B cell (primary cell): ENCODE data around the gene DCLK1. TPM values are rescaled to one million over a fixed set of nuclear protein-coding genes. Genes with fewer than 3 reads are reported as not detected.

Experiments used
- ATAC-seq: fragments of 200-7000 bp; cut with Tn5 transposase; one replicate; pipeline ENCODE4 v1.10.0; 2021; ENCODE audit warnings: low read depth, mild to moderate bottlenecking, moderate number of reproducible peaks, moderate library complexity
- CTCF ChIA-PET: fragments of 350-600 bp; sonication (Branson Sonifier 250); formaldehyde crosslinking; loops from one replicate; lab custom pipeline; 2021; ENCODE audit warnings: antibody characterized with exemption, inconsistent platforms; lab: Charles Lee
- POLR2A ChIA-PET: fragments of 350-600 bp; sonication (Branson Sonifier 250); formaldehyde crosslinking; loops from one replicate; lab custom pipeline; 2021; ENCODE audit warnings: antibody characterized with exemption; lab: Charles Lee
- DNase-seq: peaks from one replicate; pipeline ENCODE4 v3.0.0; 2013
- H2AFZ ChIP-seq: 2 replicates; pipeline ENCODE4 v1.6.1; 2012; ENCODE audit warnings: mild to moderate bottlenecking, low read depth, low read length; ENCODE audit not compliant: insufficient read depth, poor library complexity, severe bottlenecking
- H3K27ac ChIP-seq, 2 donors: 1 replicate in 1 of 2; 2 replicates in 1 of 2; pipeline ENCODE4 v1.5.1; 2012 to 2013; ENCODE audit warnings: low read length in 2 of 2, mild to moderate bottlenecking in 2 of 2, moderate library complexity in 1 of 2
- H3K27me3 ChIP-seq, 4 experiments: fragments of 200-600 bp in 1 of 4; sonication (generic) in 1 of 4; replicated peaks in 1 of 4; 1 replicate in 2 of 4; 2 replicates in 2 of 4; pipeline versions ENCODE4 v1.6.1 to v1.7.0; 2013 to 2016; ENCODE audit warnings: low read length in 3 of 4, mild to moderate bottlenecking in 2 of 4, mixed read lengths in 1 of 4, moderate library complexity in 1 of 4; ENCODE audit not compliant: insufficient read depth in 4 of 4, control insufficient read depth in 3 of 4; ENCODE audit errors: control extremely low read depth in 1 of 4
- H3K36me3 ChIP-seq, 2 experiments: replicated peaks in 1 of 2; 1 replicate in 1 of 2; 2 replicates in 1 of 2; pipeline versions ENCODE4 v1.6.1 to v1.7.1; 2013; ENCODE audit warnings: low read length in 1 of 2; ENCODE audit not compliant: insufficient read depth in 2 of 2, control insufficient read depth in 1 of 2; ENCODE audit errors: control extremely low read depth in 1 of 2, extremely low read depth in 1 of 2
- H3K4me1 ChIP-seq, 2 donors: fragments of 200-600 bp in 1 of 2; sonication (generic) in 1 of 2; 1 replicate in 1 of 2; 2 replicates in 1 of 2; pipeline versions ENCODE4 v1.5.1 to v1.6.1; 2013 to 2017; ENCODE audit warnings: low read length in 2 of 2; ENCODE audit not compliant: control insufficient read depth in 2 of 2, insufficient read depth in 2 of 2
- H3K4me2 ChIP-seq: replicated peaks from 2 replicates; pipeline ENCODE3; 2012; ENCODE audit warnings: mild to moderate bottlenecking, low read depth, low read length; ENCODE audit not compliant: poor library complexity, severe bottlenecking
- H3K4me3 ChIP-seq, 5 experiments: fragments of 200-600 bp in 1 of 5; sonication (generic) in 1 of 5; 1 replicate in 3 of 5; 2 replicates in 2 of 5; pipeline versions ENCODE4 v1.5.1 to v1.7.0; 2011 to 2016; ENCODE audit warnings: low read length in 4 of 5, mild to moderate bottlenecking in 4 of 5, low read depth in 2 of 5, control low read depth in 1 of 5, moderate library complexity in 1 of 5; ENCODE audit not compliant: insufficient read depth in 1 of 5; ENCODE audit errors: control extremely low read depth in 1 of 5, extremely low read depth in 1 of 5
- H3K79me2 ChIP-seq: fragments of 200-600 bp; sonication (generic); one replicate; pipeline ENCODE4 v1.6.0; 2016; ENCODE audit warnings: low read length; ENCODE audit not compliant: control insufficient read depth, insufficient read depth
- H3K9ac ChIP-seq: fragments of 200-600 bp; sonication (generic); 2 replicates; pipeline ENCODE4 v1.6.1; 2017; ENCODE audit warnings: mild to moderate bottlenecking, low read length, moderate library complexity
- H3K9me3 ChIP-seq, 3 donors: one replicate each; pipeline versions ENCODE4 v1.6.1 to v1.7.1; 2013; ENCODE audit warnings: low read length in 2 of 3; ENCODE audit not compliant: control insufficient read depth in 2 of 3, insufficient read depth in 1 of 3; ENCODE audit errors: control extremely low read depth in 1 of 3
- H4K20me1 ChIP-seq: 2 replicates; pipeline ENCODE4 v1.6.0; 2012; ENCODE audit warnings: mild to moderate bottlenecking, low read length; ENCODE audit not compliant: insufficient read depth, control insufficient read depth, poor library complexity, severe bottlenecking
- H3K27ac Mint-ChIP-seq: one replicate; pipeline ENCODE4 v1.8.0; 2021; ENCODE audit warnings: mixed read lengths
- H3K27me3 Mint-ChIP-seq: one replicate; pipeline ENCODE4 v1.8.0; 2021; ENCODE audit warnings: mixed read lengths
- H3K4me1 Mint-ChIP-seq: one replicate; pipeline ENCODE4 v1.8.0; 2021; ENCODE audit warnings: mixed read lengths
- H3K4me3 Mint-ChIP-seq: one replicate; pipeline ENCODE4 v1.8.0; 2021; ENCODE audit warnings: mixed read lengths
- H3K9me3 Mint-ChIP-seq: one replicate; pipeline ENCODE4 v1.8.0; 2022; ENCODE audit warnings: mixed read lengths; ENCODE audit not compliant: insufficient read depth
- CTCF ChIP-seq: fragments of 200-600 bp; IDR thresholded peaks from one replicate; pipeline ENCODE4 v1.8.0; 2022; ENCODE audit warnings: antibody characterized with exemption, mild to moderate bottlenecking
- EZH2 ChIP-seq: IDR thresholded peaks from 2 replicates; pipeline ENCODE4 v1.6.1; 2012; ENCODE audit warnings: borderline replicate concordance, low read depth, mild to moderate bottlenecking, moderate library complexity, low read length; ENCODE audit not compliant: insufficient read depth, poor library complexity, severe bottlenecking
- WGBS: methylation state at CpG from one replicate; pipeline ENCODE4 v1.1.5; 2013; ENCODE audit warnings: missing lambda C conversion rate; ENCODE audit not compliant: insufficient coverage; 5-methylcytosine and 5-hydroxymethylcytosine counted together
- intact Hi-C: fragments of 100-400 bp; cut with micrococcal nuclease; formaldehyde crosslinking; loops from one replicate; pipeline ENCODE4 v1.10.0; 2022
- polyA plus RNA-seq: library from polyadenylated mRNA; depleted of rRNA; stranded (reverse); fragments of >200 nt; gene quantifications from 2 replicates; pipeline ENCODE4 v1.2.3, GENCODE V29; 2012
- total RNA-seq, 2 donors: library from RNA; stranded (reverse); fragments of 120-200 nt in 1 of 2; gene quantifications; 1 replicate in 1 of 2; 2 replicates in 1 of 2; pipeline versions ENCODE4 v1.2.3 to v1.2.4, GENCODE V29; 2013 to 2022

The DCLK1 gene
- total and polyA plus RNA-seq, 2 donors (not counting 1 experiment from before 2014, with no cell fraction given) = not detected

GRCh38 chr13:35744566-35745178, 386.5 kb downstream of the DCLK1 start:
- Histone ChIP-seq H2AFZ (no peak overlapping the region), H3K9ac (no peak overlapping the region), H4K20me1 (no peaks in the 10 kb centered on the region), H3K4me3 (no peak overlapping the region), H3K4me1 (no peaks in the 10 kb centered on the region), H3K9me3 (peaks cover 0 to 5% (median 1%) of the 10 kb centered on the region in 3 donors), H3K36me3 (no peaks in the 10 kb centered on the region), H3K79me2 (no peaks in the 10 kb centered on the region), H3K27ac (no peak overlapping the region), H3K4me2 (no peak overlapping the region), H3K27me3 (no peaks in the 10 kb centered on the region)
- DNase-seq (no peak), ATAC-seq (no peak)
- POLR2A ChIA-PET = no interaction called here
- 68% methylated on average over 9 of the region's 9 CpGs for WGBS
- Mint-ChIP-seq H3K27ac (no peak overlapping the region), H3K27me3 (no peaks in the 10 kb centered on the region), H3K4me1 (no peaks in the 10 kb centered on the region), H3K9me3 (peaks cover 7% of the 10 kb centered on the region), H3K4me3 (no peak overlapping the region)
- no peak for TF ChIP-seq EZH2
- TF ChIP-seq CTCF = no peak
- intact Hi-C loops = no loop called here
- CTCF ChIA-PET = no interaction called here

GRCh38 chr13:35744144-35744543, 387.0 kb downstream of the DCLK1 start:
- no peak for TF ChIP-seq EZH2
- Histone ChIP-seq H3K4me1 (no peaks in the 10 kb centered on the region), H3K4me3 (no peak overlapping the region), H3K36me3 (no peaks in the 10 kb centered on the region), H3K79me2 (no peaks in the 10 kb centered on the region), H3K4me2 (no peak overlapping the region), H3K9me3 (peaks cover 0 to 5% (median 1%) of the 10 kb centered on the region in 3 donors), H4K20me1 (no peaks in the 10 kb centered on the region), H3K27me3 (no peaks in the 10 kb centered on the region), H3K9ac (no peak overlapping the region), H3K27ac (no peak overlapping the region), H2AFZ (no peak overlapping the region)
- Mint-ChIP-seq H3K27me3 (no peaks in the 10 kb centered on the region), H3K27ac (no peak overlapping the region), H3K4me1 (no peaks in the 10 kb centered on the region), H3K9me3 (peaks cover 4% of the 10 kb centered on the region), H3K4me3 (no peak overlapping the region)
- ATAC-seq (no peak), DNase-seq (no peak)
- no CpG with 5 or more reads among the region's 2 CpGs for WGBS
- intact Hi-C loops = no loop called here
- ChIA-PET CTCF (no interaction called here), POLR2A (no interaction called here)
